ENCODE results near the gene MCTP2. TPM values are rescaled to one million over a fixed set of nuclear protein-coding genes. Genes with fewer than 3 reads are reported as not detected.
A peak's percentile ranks its signal among the peaks of the same experiment; 100 is the strongest.
"Not testable (repeated sequence)": the region's sequence is repeated elsewhere in the genome, so short reads cannot be mapped to it uniquely, and the experiment has no call there.

Gene MCTP2
- total RNA-seq, 1 donor from 2014 or later = 0.35 TPM

DNA sequence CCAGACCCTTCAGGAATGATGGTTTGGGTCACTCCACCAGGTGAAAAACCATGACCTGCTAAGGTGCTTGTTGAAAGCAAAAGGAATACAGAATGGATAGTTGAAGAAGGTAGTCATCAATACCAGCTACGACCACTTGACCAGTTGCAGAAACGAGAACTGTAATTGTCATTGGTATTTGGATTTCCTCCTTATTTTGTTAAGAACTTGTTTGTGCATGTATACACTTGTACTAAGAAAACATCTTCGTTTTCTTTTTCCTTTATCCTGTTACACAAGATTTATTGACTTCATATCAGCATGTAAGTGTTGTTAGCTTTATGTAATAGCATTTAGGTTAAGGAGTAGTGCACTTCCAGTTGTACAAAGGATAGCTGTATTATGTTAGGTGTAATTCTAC is 261.8 kb downstream of the MCTP2 start:
- Mint-ChIP-seq H3K27ac (ENCODE audit: unreplicated experiment) (no peak overlapping the region), H3K4me1 (no peaks in the 10 kb centered on the region), H3K4me3 (no peak overlapping the region), H3K36me3 (ENCODE audit: low read depth) (peaks cover 2% of the 10 kb centered on the region), H3K9me3 (peaks cover 8% of the 10 kb centered on the region), H3K27me3 (ENCODE audit: low read depth) (no peaks in the 10 kb centered on the region)
- TF ChIP-seq, protein P1, sequence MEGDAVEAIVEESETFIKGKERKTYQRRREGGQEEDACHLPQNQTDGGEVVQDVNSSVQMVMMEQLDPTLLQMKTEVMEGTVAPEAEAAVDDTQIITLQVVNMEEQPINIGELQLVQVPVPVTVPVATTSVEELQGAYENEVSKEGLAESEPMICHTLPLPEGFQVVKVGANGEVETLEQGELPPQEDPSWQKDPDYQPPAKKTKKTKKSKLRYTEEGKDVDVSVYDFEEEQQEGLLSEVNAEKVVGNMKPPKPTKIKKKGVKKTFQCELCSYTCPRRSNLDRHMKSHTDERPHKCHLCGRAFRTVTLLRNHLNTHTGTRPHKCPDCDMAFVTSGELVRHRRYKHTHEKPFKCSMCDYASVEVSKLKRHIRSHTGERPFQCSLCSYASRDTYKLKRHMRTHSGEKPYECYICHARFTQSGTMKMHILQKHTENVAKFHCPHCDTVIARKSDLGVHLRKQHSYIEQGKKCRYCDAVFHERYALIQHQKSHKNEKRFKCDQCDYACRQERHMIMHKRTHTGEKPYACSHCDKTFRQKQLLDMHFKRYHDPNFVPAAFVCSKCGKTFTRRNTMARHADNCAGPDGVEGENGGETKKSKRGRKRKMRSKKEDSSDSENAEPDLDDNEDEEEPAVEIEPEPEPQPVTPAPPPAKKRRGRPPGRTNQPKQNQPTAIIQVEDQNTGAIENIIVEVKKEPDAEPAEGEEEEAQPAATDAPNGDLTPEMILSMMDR (conservative IDR thresholded peaks at IDR 0.05) = peak; percentile 16
- DNase-seq (ENCODE audit: low read depth, low spot score) = no peak

DNA sequence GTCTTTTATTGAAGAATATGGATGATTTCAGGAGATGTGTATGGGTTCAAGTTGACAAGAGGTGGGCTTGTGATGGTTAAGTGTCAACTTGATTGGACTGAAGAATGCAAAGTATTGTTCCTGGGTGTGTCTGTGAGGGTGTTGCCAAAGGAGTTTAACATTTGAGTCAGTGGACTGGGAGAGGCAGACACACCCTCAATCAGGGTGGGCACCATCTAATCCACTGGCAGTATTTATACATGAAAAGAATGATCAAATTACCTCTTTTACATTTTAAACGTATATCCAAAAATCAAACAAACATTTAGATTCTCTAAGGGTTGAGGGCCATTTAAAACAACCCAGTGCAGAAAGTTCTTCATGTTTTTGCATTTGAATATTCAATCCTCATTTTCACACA is 262.2 kb downstream of the MCTP2 start:
- not testable (repeated sequence) for H3K27ac Mint-ChIP-seq (ENCODE audit: unreplicated experiment); H3K4me3 Mint-ChIP-seq; H3K36me3 Mint-ChIP-seq (ENCODE audit: low read depth); H3K4me1 Mint-ChIP-seq; DNase-seq (ENCODE audit: low read depth, low spot score); H3K9me3 Mint-ChIP-seq; H3K27me3 Mint-ChIP-seq (ENCODE audit: low read depth)

- H3K4me3 Mint-ChIP-seq = no peak overlapping the region
- peaks cover 10% of the 10 kb centered on the region for H3K9me3 Mint-ChIP-seq
- DNase-seq (ENCODE audit: low read depth, low spot score) = no peak
- no peaks in the 10 kb centered on the region for H3K27me3 Mint-ChIP-seq (ENCODE audit: low read depth)
- no peak overlapping the region for H3K27ac Mint-ChIP-seq (ENCODE audit: unreplicated experiment)
- no peaks in the 10 kb centered on the region for H3K4me1 Mint-ChIP-seq
- TF ChIP-seq, protein P1 (conservative IDR thresholded peaks at IDR 0.05) = no peak
- peaks cover 3% of the 10 kb centered on the region for H3K36me3 Mint-ChIP-seq (ENCODE audit: low read depth)
These were observed 263.4 kb downstream of the MCTP2 start for GRCh38 chr15:94494732-94495131.

GRCh38 chr15:94503293-94503692 is 271.9 kb downstream of the MCTP2 start:
- no peak overlapping the region for H3K27ac Mint-ChIP-seq (ENCODE audit: unreplicated experiment)
- TF ChIP-seq, protein P1 (conservative IDR thresholded peaks at IDR 0.05) = no peak
- no peak overlapping the region for H3K4me3 Mint-ChIP-seq
- no peaks in the 10 kb centered on the region for H3K27me3 Mint-ChIP-seq (ENCODE audit: low read depth)
- peaks cover 23% of the 10 kb centered on the region for H3K9me3 Mint-ChIP-seq
- H3K4me1 Mint-ChIP-seq = no peaks in the 10 kb centered on the region
- H3K36me3 Mint-ChIP-seq (ENCODE audit: low read depth) = peaks cover 3% of the 10 kb centered on the region
- DNase-seq (ENCODE audit: low read depth, low spot score) = no peak

- peaks cover 14% of the 10 kb centered on the region for H3K9me3 Mint-ChIP-seq
These were observed 277.9 kb downstream of the MCTP2 start for GRCh38 chr15:94509259-94509658.

DNA sequence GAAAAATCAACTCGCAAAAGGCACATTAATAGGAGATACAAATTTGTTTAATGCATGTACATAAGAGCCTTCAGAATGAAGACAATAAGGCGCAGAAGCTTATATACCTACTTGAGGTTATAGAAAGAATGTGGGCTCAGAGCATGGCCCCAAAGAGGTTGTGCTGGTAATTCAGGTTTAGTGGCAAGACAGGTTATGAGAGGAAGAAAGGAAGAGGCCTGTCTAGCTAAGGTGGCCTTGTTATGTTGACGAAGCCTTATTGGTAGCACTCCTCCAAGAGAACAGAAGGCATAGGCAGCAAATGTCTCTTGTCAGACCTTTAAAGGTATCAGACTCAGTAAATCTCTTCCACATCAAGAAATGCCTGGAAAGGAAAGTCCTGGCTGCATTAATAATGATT is 290.8 kb downstream of the MCTP2 start:
- no peaks in the 10 kb centered on the region for H3K27me3 Mint-ChIP-seq (ENCODE audit: low read depth)
- no peak for DNase-seq (ENCODE audit: low read depth, low spot score)
- H3K27ac Mint-ChIP-seq (ENCODE audit: unreplicated experiment) = no peak overlapping the region
- H3K4me1 Mint-ChIP-seq = no peaks in the 10 kb centered on the region
- TF ChIP-seq, protein P1 (conservative IDR thresholded peaks at IDR 0.05) = no peak
- peaks cover 4% of the 10 kb centered on the region for H3K9me3 Mint-ChIP-seq
- H3K4me3 Mint-ChIP-seq = no peak overlapping the region
- H3K36me3 Mint-ChIP-seq (ENCODE audit: low read depth) = no peaks in the 10 kb centered on the region

More at GRCh38 chr15:94509259-94509658, 277.9 kb downstream of the MCTP2 start:
- no peak for DNase-seq (ENCODE audit: low read depth, low spot score)
- peaks cover 5% of the 10 kb centered on the region for H3K36me3 Mint-ChIP-seq (ENCODE audit: low read depth)
- TF ChIP-seq, protein P1 (conservative IDR thresholded peaks at IDR 0.05) = no peak
- no peak overlapping the region for H3K27ac Mint-ChIP-seq (ENCODE audit: unreplicated experiment)
- no peak overlapping the region for H3K4me3 Mint-ChIP-seq
- H3K4me1 Mint-ChIP-seq = no peaks in the 10 kb centered on the region
- no peaks in the 10 kb centered on the region for H3K27me3 Mint-ChIP-seq (ENCODE audit: low read depth)

All from neural crest cell (in vitro differentiated cells).